ENCODE data around the gene RDH14. TPM values are rescaled to one million over a fixed set of nuclear protein-coding genes. Genes with fewer than 3 reads are reported as not detected.

Gene RDH14
- total RNA-seq, result 10 to 100 TPM; 20.0 to 23.2 TPM

GRCh38 chr2:18560031-18560796 lies at the start of gene RDH14:
Gene RDH14, minus strand, starts transcription at chr2:18560653. Its CDS starts 81 bp downstream, at chr2:18560572.
- peaks cover 2 to 18% of the 10 kb centered on the region in 2 donors for H3K36me3 Mint-ChIP-seq (ENCODE audit: insufficient read depth in 2 of 2)
- no peaks in the 10 kb centered on the region for H3K9me3 Mint-ChIP-seq
- ATAC-seq (replicated peaks in 1 of 2) (peak; percentile 92 to 93), DNase-seq (peak; percentile 93 to 94)
- H3K4me1 Mint-ChIP-seq (ENCODE audit: low read depth), result peaks cover 39% of the 10 kb centered on the region
- peak within 1 kb of the TSS; percentile 89 to 94 for H3K4me3 Mint-ChIP-seq
- no peaks in the 10 kb centered on the region for H3K27me3 Mint-ChIP-seq (ENCODE audit: low read depth)
- H3K27ac Mint-ChIP-seq, result peak within 1 kb of the TSS; percentile 97

GRCh38 chr2:18610090-18610489 lies 49.6 kb upstream of the RDH14 start:
- Mint-ChIP-seq H3K27me3 (ENCODE audit: low read depth) (no peaks in the 10 kb centered on the region), H3K4me1 (ENCODE audit: low read depth) (no peaks in the 10 kb centered on the region), H3K4me3 (no peak overlapping the region), H3K27ac (no peak overlapping the region), H3K36me3 (ENCODE audit: insufficient read depth in 2 of 2) (peaks cover 0 to 2% of the 10 kb centered on the region in 2 donors), H3K9me3 (no peaks in the 10 kb centered on the region)
- DNase-seq (no peak), ATAC-seq (replicated peaks in 1 of 2) (no peak)

DNA sequence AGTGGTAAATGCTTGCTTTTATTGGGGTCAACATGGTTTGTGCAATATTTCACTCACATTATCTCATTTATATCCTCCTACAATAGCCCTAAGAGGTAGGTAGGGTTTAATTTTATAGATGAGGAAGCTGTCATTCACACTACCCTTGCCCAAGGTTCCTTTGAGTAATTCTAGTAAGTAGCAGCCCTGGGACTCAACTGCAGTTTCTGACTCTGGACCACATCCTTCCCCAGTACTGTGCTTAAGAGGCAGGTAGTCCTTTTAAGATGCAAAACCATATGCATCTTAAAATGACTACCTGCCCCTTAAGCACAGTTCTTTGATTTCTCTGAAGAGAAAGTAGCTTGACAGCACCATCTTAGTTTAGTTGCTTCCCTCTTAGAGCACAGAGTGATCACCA lies 44.7 kb upstream of the RDH14 start:
- Mint-ChIP-seq H3K27ac (no peak overlapping the region), H3K36me3 (ENCODE audit: insufficient read depth in 2 of 2) (peaks cover 0 to 2% of the 10 kb centered on the region in 2 donors), H3K27me3 (ENCODE audit: low read depth) (no peaks in the 10 kb centered on the region), H3K4me3 (no peak overlapping the region), H3K4me1 (ENCODE audit: low read depth) (no peaks in the 10 kb centered on the region), H3K9me3 (no peaks in the 10 kb centered on the region)
- ATAC-seq (replicated peaks in 1 of 2) (peak; percentile 77 to 86), DNase-seq (peak in 1 of 2 donors; percentile 4)

DNA sequence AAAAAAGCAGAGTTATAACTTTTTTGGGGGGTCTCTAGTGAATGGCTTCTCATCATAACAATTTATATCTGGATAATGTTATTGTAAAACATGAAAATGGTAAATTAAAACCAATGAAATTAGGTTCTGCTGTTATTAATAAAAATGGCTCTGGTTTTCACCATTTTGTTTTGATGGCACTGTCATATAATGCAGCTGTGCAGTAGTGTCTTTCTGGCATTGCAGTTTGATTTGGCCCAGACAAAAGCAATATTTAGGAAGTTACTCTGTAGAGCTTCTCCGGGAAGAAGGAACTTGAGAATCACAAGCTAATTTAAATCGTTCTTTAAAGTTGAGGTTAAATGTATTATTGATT lies 44.1 kb upstream of the RDH14 start:
- no peaks in the 10 kb centered on the region for H3K27me3 Mint-ChIP-seq (ENCODE audit: low read depth)

DNA sequence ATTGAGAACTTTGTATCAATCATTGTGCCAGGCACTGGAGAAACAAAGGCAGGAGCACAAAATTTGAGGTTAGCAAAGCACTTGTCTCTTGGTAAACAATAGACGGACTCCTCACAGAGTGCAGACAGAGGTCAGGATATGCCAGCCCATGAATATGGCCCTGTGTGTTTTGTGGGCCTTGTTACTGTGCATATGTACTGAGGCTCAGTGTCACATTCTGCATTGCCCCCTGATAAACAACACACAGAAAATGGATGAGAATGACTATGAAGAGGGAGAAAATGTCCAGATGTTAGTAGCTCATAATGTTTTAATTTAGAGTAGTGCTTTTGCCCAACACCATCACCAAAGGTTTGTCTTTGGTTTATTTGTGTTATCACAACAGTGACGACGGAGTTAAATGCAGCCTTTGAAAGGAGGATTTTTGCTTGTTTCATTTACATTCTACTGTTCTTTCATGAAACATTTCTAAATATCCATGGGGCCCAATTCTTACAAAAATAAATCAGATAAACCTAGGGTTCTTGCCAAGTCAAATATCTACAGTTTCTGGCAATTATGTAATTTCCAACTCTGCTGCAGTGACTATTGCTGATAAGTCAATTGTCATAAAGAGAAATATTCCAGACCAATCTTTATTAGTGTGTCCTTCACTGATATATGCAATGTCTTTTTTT lies 43.5 kb upstream of the RDH14 start:
- ATAC-seq (replicated peaks in 1 of 2), result no peak
- Mint-ChIP-seq H3K27ac (no peak overlapping the region), H3K9me3 (no peaks in the 10 kb centered on the region), H3K36me3 (ENCODE audit: insufficient read depth in 2 of 2) (peaks cover 0 to 2% of the 10 kb centered on the region in 2 donors), H3K27me3 (ENCODE audit: low read depth) (no peaks in the 10 kb centered on the region), H3K4me1 (ENCODE audit: low read depth) (no peaks in the 10 kb centered on the region), H3K4me3 (no peak overlapping the region)
- DNase-seq, result no peak

More for the DNA sequence above, 44.1 kb upstream of the RDH14 start:
- Mint-ChIP-seq H3K36me3 (ENCODE audit: insufficient read depth in 2 of 2) (peaks cover 0 to 2% of the 10 kb centered on the region in 2 donors), H3K27ac (no peak overlapping the region), H3K4me3 (no peak overlapping the region), H3K4me1 (ENCODE audit: low read depth) (no peaks in the 10 kb centered on the region), H3K9me3 (no peaks in the 10 kb centered on the region)
- ATAC-seq (replicated peaks in 1 of 2) (no peak), DNase-seq (no peak)

GRCh38 chr2:18602298-18602697 lies 41.8 kb upstream of the RDH14 start:
- ATAC-seq (replicated peaks in 1 of 2) (no peak), DNase-seq (no peak)
- Mint-ChIP-seq H3K36me3 (ENCODE audit: insufficient read depth in 2 of 2) (peaks cover 0 to 2% of the 10 kb centered on the region in 2 donors), H3K27me3 (ENCODE audit: low read depth) (no peaks in the 10 kb centered on the region), H3K27ac (no peak overlapping the region), H3K4me3 (no peak overlapping the region), H3K4me1 (ENCODE audit: low read depth) (no peaks in the 10 kb centered on the region), H3K9me3 (no peaks in the 10 kb centered on the region)

GRCh38 chr2:18600255-18600613 lies 39.8 kb upstream of the RDH14 start:
- Mint-ChIP-seq H3K27me3 (ENCODE audit: low read depth) (no peaks in the 10 kb centered on the region), H3K36me3 (ENCODE audit: insufficient read depth in 2 of 2) (peaks cover 0 to 1% of the 10 kb centered on the region in 2 donors), H3K27ac (no peak overlapping the region), H3K4me1 (ENCODE audit: low read depth) (no peaks in the 10 kb centered on the region), H3K9me3 (peaks cover 0 to 2% of the 10 kb centered on the region in 2 donors), H3K4me3 (no peak overlapping the region)
- ATAC-seq (replicated peaks in 1 of 2), result no peak
- DNase-seq, result no peak

DNA sequence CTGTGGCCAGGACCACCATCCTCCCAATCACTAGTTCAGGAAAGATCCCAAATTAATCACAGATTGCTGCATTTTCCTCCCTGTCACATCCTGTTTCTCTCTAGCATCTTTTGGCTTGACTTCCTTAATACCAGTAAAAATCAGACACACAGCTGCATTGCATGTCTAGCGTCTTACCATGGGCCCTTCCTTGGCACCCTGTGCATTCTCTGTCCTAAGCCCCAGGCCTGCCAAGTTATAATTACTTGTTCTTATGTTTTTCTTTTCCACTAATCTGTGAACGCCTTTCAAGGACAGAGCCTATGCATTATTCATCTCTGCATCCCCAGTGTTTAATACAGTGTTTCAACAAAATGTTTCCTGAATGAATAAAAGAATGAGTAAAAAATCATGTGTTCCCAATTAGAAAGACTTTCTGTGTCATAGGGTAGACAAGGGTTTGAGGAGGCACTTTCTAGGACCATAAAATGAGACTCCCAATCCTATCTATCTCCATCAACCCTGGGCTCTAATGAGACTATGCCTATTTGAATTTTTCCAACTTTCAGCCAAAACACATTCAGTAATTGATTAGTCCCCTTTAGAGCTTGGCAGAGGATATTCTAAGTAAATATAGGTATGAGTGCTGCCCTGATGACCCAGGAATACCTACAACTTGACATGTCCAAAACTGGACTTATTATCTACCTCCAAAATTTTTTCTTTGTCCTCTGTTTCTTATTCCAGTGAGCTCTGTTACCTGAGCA lies 39.2 kb upstream of the RDH14 start:
- no peak for DNase-seq
- peaks cover 0 to 1% of the 10 kb centered on the region in 2 donors for H3K36me3 Mint-ChIP-seq (ENCODE audit: insufficient read depth in 2 of 2)
- no peaks in the 10 kb centered on the region for H3K4me1 Mint-ChIP-seq (ENCODE audit: low read depth)

DNA sequence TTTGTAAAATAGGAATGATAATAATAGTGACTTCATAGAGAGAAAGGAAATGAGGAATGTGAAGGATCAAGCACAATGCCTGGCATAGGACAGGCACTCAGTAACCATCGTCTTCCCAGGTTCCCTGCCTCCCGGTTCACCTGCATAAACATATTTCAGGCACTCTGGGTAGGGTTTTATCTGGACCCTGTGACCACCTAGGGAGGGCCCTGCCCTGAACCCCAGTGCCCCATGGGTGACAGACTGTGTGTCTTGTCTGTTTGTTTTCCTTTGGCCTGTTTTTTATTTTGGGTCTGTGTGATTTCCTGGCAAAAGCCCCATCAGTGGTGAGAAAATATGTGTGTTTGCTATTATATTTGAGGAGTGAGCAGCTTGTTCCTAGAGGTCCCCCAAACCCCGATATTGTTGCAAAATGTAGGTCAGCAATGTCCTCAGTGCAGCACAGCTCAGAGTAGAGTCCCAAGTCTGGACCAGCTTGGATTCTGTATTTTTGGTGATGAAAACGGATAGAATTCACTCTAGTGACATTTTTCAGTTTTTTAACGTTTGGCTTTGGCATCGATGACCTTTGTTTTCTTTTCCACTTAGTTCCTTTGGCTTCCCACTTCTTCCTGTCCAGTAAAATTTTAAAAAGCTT lies 38.5 kb upstream of the RDH14 start:
- Mint-ChIP-seq H3K27ac (no peak overlapping the region), H3K9me3 (peaks cover 0 to 2% of the 10 kb centered on the region in 2 donors), H3K4me3 (no peak overlapping the region), H3K4me1 (ENCODE audit: low read depth) (no peaks in the 10 kb centered on the region), H3K27me3 (ENCODE audit: low read depth) (no peaks in the 10 kb centered on the region), H3K36me3 (ENCODE audit: insufficient read depth in 2 of 2) (peaks cover 0 to 1% of the 10 kb centered on the region in 2 donors)
- ATAC-seq (replicated peaks in 1 of 2) (no peak), DNase-seq (no peak)

More for the DNA sequence above, 39.2 kb upstream of the RDH14 start:
- H3K27me3 Mint-ChIP-seq (ENCODE audit: low read depth), result no peaks in the 10 kb centered on the region
- H3K9me3 Mint-ChIP-seq, result peaks cover 0 to 2% of the 10 kb centered on the region in 2 donors
- H3K4me3 Mint-ChIP-seq, result no peak overlapping the region
- no peak overlapping the region for H3K27ac Mint-ChIP-seq
- no peak for ATAC-seq (replicated peaks in 1 of 2)

GRCh38 chr2:18597618-18598017 lies 37.2 kb upstream of the RDH14 start:
- Mint-ChIP-seq H3K4me1 (ENCODE audit: low read depth) (no peaks in the 10 kb centered on the region), H3K36me3 (ENCODE audit: insufficient read depth in 2 of 2) (peaks cover 0 to 1% of the 10 kb centered on the region in 2 donors), H3K27me3 (ENCODE audit: low read depth) (no peaks in the 10 kb centered on the region), H3K9me3 (peaks cover 0 to 5% of the 10 kb centered on the region in 2 donors), H3K4me3 (no peak overlapping the region), H3K27ac (no peak overlapping the region)
- ATAC-seq (replicated peaks in 1 of 2), result no peak
- no peak for DNase-seq

DNA sequence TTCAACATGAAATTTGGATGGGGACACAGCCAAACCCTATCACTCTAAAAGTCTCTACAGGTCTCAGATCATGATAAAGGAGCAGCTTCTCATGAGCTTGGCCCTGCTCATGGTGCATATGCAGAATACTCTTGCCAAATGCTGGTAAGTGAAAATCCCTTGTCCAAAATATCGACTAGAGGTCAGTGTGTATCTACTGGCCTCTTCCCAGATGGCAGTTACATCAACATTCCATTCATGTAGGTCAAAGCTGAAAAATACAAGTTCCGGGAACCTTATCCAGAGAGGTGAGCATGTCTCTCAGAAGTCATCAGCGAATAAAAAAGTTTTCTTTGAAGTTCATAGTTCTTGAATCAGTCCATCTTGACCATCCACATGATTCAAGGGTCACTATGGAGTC lies 36.5 kb upstream of the RDH14 start:
- no peak for DNase-seq
- no peak overlapping the region for H3K27ac Mint-ChIP-seq
- H3K36me3 Mint-ChIP-seq (ENCODE audit: insufficient read depth in 2 of 2), result peaks cover 0 to 1% of the 10 kb centered on the region in 2 donors
- H3K27me3 Mint-ChIP-seq (ENCODE audit: low read depth), result no peaks in the 10 kb centered on the region
- no peak overlapping the region for H3K4me3 Mint-ChIP-seq
- no peak for ATAC-seq (replicated peaks in 1 of 2)
- H3K4me1 Mint-ChIP-seq (ENCODE audit: low read depth), result no peaks in the 10 kb centered on the region
- H3K9me3 Mint-ChIP-seq, result peaks cover 0 to 5% of the 10 kb centered on the region in 2 donors

DNA sequence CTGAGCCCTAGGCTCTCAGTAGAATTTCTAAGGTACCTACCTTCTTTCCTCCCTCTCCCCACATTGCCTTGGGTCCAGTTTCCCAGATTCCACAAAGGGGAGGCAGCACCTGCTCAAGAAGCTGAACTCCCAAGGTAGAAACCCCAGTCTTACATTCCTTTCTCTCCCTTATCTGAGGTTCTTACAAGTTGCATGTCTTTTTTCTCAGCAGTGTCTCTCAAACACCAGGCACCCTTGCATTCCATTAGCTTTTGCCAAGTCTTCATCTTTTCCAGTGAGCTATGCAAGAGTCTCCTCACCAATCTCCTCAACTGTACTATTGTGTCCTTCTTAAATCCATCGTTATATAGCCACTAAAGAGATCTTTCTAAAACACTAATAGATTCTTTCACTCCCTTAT lies 33.0 kb upstream of the RDH14 start:
- H3K4me1 Mint-ChIP-seq (ENCODE audit: low read depth), result no peaks in the 10 kb centered on the region
- H3K27ac Mint-ChIP-seq, result no peak overlapping the region
- DNase-seq (no peak), ATAC-seq (replicated peaks in 1 of 2) (no peak)
- H3K27me3 Mint-ChIP-seq (ENCODE audit: low read depth), result no peaks in the 10 kb centered on the region
- H3K36me3 Mint-ChIP-seq (ENCODE audit: insufficient read depth in 2 of 2), result peaks cover 1 to 3% of the 10 kb centered on the region in 2 donors
- H3K9me3 Mint-ChIP-seq, result peaks cover 0 to 8% of the 10 kb centered on the region in 2 donors
- H3K4me3 Mint-ChIP-seq, result no peak overlapping the region

DNA sequence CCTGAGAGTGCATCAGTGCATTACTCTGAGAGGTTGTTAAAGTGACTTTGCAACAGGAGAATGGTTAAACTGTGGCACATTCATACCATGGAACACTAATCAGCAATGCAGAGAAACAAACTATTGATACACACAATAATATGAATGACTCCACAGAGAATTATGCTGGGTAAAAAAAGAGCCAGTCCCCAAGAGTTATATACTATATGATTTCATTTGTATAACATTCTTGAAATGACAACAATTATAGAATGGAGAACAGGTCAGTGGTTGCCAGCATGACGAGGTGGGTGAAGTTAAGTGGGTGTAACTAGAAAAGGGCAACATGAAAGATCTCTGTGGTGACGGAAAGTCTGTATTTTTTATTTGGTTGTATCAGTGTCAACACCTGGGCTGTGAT lies 31.9 kb upstream of the RDH14 start:
- Mint-ChIP-seq H3K4me1 (ENCODE audit: low read depth) (no peaks in the 10 kb centered on the region), H3K36me3 (ENCODE audit: insufficient read depth in 2 of 2) (peaks cover 1 to 3% of the 10 kb centered on the region in 2 donors), H3K27ac (no peak overlapping the region), H3K4me3 (no peak overlapping the region), H3K27me3 (ENCODE audit: low read depth) (no peaks in the 10 kb centered on the region), H3K9me3 (peaks cover 0 to 8% of the 10 kb centered on the region in 2 donors)
- ATAC-seq (replicated peaks in 1 of 2), result no peak
- no peak for DNase-seq

All from activated T-cell treated with anti-CD3 and anti-CD28 coated beads, Interleukin-2, amount 50 U/mL, for 72 hours (primary cell).